ENCODE measurements around the gene SLX4IP. TPM values are rescaled to one million over a fixed set of nuclear protein-coding genes. Genes with fewer than 3 reads are reported as not detected.

The SLX4IP gene
- polyA plus RNA-seq, 3 donors: 0.76 to 2.5 (median 1.1) TPM

DNA sequence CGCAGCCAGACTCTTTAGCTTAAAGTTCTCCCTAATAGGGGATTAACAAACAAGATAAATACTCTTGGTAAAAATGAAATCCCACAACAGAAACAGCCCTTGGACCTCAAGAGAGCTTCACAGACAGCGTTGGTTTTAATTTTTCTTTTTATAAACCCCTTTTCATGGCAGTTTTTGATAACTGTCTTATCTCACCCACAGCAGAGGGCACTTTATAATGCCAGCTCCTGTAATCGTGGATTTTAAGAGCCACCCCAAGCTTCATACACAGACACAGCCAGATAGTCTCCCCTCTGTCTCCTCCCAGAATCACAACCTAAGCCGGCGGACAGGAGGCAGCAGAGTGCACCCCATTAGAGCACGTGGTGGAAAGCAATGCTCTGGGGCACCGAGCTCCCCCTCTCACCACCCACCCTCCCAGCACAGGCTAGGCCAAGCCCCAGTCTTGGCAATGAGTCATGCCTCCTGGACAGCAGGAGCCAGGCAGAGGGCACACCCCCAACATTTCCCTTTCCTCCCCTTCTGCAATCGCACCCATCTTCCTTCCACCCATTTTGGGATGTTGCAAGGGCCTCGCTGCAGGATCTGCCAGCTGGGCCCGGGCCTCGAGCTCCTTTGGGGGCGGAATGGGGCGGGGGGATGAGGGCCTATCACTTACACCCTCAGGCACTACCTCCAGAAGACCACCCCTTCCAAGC lies 236.3 kb downstream of the SLX4IP start:
- TF ChIP-seq, protein P1, sequence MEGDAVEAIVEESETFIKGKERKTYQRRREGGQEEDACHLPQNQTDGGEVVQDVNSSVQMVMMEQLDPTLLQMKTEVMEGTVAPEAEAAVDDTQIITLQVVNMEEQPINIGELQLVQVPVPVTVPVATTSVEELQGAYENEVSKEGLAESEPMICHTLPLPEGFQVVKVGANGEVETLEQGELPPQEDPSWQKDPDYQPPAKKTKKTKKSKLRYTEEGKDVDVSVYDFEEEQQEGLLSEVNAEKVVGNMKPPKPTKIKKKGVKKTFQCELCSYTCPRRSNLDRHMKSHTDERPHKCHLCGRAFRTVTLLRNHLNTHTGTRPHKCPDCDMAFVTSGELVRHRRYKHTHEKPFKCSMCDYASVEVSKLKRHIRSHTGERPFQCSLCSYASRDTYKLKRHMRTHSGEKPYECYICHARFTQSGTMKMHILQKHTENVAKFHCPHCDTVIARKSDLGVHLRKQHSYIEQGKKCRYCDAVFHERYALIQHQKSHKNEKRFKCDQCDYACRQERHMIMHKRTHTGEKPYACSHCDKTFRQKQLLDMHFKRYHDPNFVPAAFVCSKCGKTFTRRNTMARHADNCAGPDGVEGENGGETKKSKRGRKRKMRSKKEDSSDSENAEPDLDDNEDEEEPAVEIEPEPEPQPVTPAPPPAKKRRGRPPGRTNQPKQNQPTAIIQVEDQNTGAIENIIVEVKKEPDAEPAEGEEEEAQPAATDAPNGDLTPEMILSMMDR (IDR thresholded peaks at IDR 0.05): peak; percentile 80
- Histone ChIP-seq H3K9me3 (replicated peaks in 1 of 2; ENCODE audit: control insufficient read depth in 1 of 2, insufficient read depth in 1 of 2, low read length in 2 of 2) (no peaks in the 10 kb centered on the region), H3K4me2 (replicated peaks; ENCODE audit: extremely low read depth, low read length, poor library complexity, severe bottlenecking) (peak overlapping the region; percentile 97), H3K36me3 (replicated peaks in 1 of 2; ENCODE audit: control insufficient read depth in 1 of 2, insufficient read depth in 2 of 2, low read length in 2 of 2) (peaks cover 0 to 5% of the 10 kb centered on the region in 2 donors), H3K79me2 (ENCODE audit: insufficient read depth, low read length) (peaks cover 8% of the 10 kb centered on the region), H4K20me1 (ENCODE audit: insufficient read depth, low read length) (peaks cover 45% of the 10 kb centered on the region), H3K27me3 (ENCODE audit: control insufficient read depth in 2 of 2, insufficient read depth in 2 of 2, low read length in 2 of 2) (peaks cover 4 to 15% of the 10 kb centered on the region in 2 donors), H3K9ac (ENCODE audit: insufficient read depth, low read length, poor library complexity, severe bottlenecking) (peak overlapping the region; percentile 80), H3K27ac (ENCODE audit: low read depth in 1 of 2, low read length in 2 of 2) (peak overlapping the region in 1 of 2 donors; percentile 86), H2AFZ (ENCODE audit: insufficient read depth, low read depth, low read length, poor library complexity, severe bottlenecking) (peak overlapping the region; percentile 97), H3K4me1 (ENCODE audit: control insufficient read depth in 1 of 2, insufficient read depth in 2 of 2, low read length in 2 of 2) (peaks cover 22 to 42% of the 10 kb centered on the region in 2 donors), H3K4me3 (replicated peaks in 1 of 3; ENCODE audit: low read depth in 2 of 3, low read length in 3 of 3) (peak overlapping the region; percentile 77 to 91 (median 80))
- 5% methylated on average over 5 of the region's 13 CpGs for WGBS (ENCODE audit: insufficient coverage)
- H3K27ac Mint-ChIP-seq: peak overlapping the region in 5 of 7 donors; percentile 39 to 86 (median 77)
- H3K36me3 Mint-ChIP-seq: peaks cover 32 to 33% of the 10 kb centered on the region in 2 donors
- intact Hi-C loops (cut with micrococcal nuclease): loop anchor here (5.0 to 10.0 kb wide), 4 partner anchors 187 to 677 kb away; partner anchors contain the start of gene MKKS (in 2 of the 2)
- peak overlapping the region; percentile 95 to 97 for H3K4me3 Mint-ChIP-seq
- peaks cover 13 to 24% (median 24%) of the 10 kb centered on the region in 3 donors for H3K27me3 Mint-ChIP-seq (ENCODE audit: low read depth in 3 of 3)
- peak; percentile 91 to 96 (median 95) for DNase-seq
- no peaks in the 10 kb centered on the region for H3K9me3 Mint-ChIP-seq
- H3K4me1 Mint-ChIP-seq: peaks cover 24% of the 10 kb centered on the region

DNA sequence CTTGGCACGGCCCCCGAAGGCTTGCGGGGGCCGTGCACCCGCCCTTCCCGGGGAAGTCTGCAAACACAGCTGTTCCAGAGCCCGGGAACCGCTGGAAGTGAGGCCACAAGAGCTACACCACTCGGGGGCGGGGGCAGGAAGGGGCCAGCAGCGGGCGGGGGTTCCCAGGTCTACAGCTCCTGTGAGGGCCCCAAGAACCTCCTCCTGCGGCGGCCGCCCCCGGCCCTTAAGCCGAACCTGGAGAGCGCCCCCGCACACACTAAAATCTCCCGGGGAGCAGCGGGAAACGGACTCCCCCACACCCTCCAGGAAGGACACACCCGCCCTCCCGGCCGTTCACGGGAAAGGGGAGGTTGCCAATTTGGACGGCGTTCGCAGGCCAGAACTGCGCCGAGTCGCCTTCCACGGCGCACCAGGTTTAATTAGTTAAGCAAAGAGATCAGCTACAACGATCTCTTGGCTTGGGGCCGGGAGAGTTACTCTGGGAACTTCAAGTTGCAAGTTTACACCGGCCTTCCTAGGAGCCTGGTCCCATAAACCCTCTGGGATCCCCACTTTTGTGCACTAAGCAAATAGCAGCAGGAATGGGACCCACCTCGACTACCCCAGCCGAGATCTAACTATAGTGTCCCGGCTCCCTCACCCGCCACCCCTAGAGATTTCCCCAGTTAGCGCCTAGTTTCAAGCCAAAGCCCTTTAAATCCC lies 237.0 kb downstream of the SLX4IP start:
- H3K9me3 Mint-ChIP-seq: no peaks in the 10 kb centered on the region
- Histone ChIP-seq H3K79me2 (ENCODE audit: insufficient read depth, low read length) (peaks cover 8% of the 10 kb centered on the region), H3K9me3 (replicated peaks in 1 of 2; ENCODE audit: control insufficient read depth in 1 of 2, insufficient read depth in 1 of 2, low read length in 2 of 2) (no peaks in the 10 kb centered on the region), H4K20me1 (ENCODE audit: insufficient read depth, low read length) (peaks cover 42% of the 10 kb centered on the region), H3K4me2 (replicated peaks; ENCODE audit: extremely low read depth, low read length, poor library complexity, severe bottlenecking) (peak overlapping the region; percentile 97), H3K9ac (ENCODE audit: insufficient read depth, low read length, poor library complexity, severe bottlenecking) (peak overlapping the region; percentile 80), H3K4me1 (ENCODE audit: control insufficient read depth in 1 of 2, insufficient read depth in 2 of 2, low read length in 2 of 2) (peaks cover 22 to 42% of the 10 kb centered on the region in 2 donors), H3K4me3 (replicated peaks in 1 of 3; ENCODE audit: low read depth in 2 of 3, low read length in 3 of 3) (peak overlapping the region; percentile 77 to 91 (median 80)), H3K27me3 (ENCODE audit: control insufficient read depth in 2 of 2, insufficient read depth in 2 of 2, low read length in 2 of 2) (peaks cover 4 to 17% of the 10 kb centered on the region in 2 donors), H3K36me3 (replicated peaks in 1 of 2; ENCODE audit: control insufficient read depth in 1 of 2, insufficient read depth in 2 of 2, low read length in 2 of 2) (peaks cover 0 to 2% of the 10 kb centered on the region in 2 donors), H3K27ac (ENCODE audit: low read depth in 1 of 2, low read length in 2 of 2) (peak overlapping the region; percentile 50 to 86), H2AFZ (ENCODE audit: insufficient read depth, low read depth, low read length, poor library complexity, severe bottlenecking) (peak overlapping the region; percentile 97)
- TF ChIP-seq, protein P1 (IDR thresholded peaks at IDR 0.05): no peak
- DNase-seq: peak in 2 of 3 donors; percentile 8 to 33
- WGBS (ENCODE audit: insufficient coverage): 0% methylated on average over 41 of the region's 42 CpGs
- H3K4me3 Mint-ChIP-seq: peak overlapping the region; percentile 95 to 97
- H3K4me1 Mint-ChIP-seq: peaks cover 28% of the 10 kb centered on the region
- H3K36me3 Mint-ChIP-seq: peaks cover 26 to 29% of the 10 kb centered on the region in 2 donors
- peaks cover 20 to 24% (median 22%) of the 10 kb centered on the region in 3 donors for H3K27me3 Mint-ChIP-seq (ENCODE audit: low read depth in 3 of 3)
- peak overlapping the region; percentile 82 to 92 (median 88) for H3K27ac Mint-ChIP-seq
- intact Hi-C loops (cut with micrococcal nuclease): loop anchor here (5.0 to 10.0 kb wide), 4 partner anchors 187 to 677 kb away; partner anchors contain the start of gene MKKS (in 2 of the 2)

Measured in CD14-positive monocyte (primary cell).